GM12878 (cell line): Measurements from ENCODE around the gene TMSB4X. TPM values are rescaled to one million over a fixed set of nuclear protein-coding genes. Genes with fewer than 3 reads are reported as not detected.

ENCODE experiments used
- ATAC-seq: fragments of 200-7000 bp; cut with Tn5 transposase; 3 replicates; pipeline ENCODE4 v1.9.1; 2020; ENCODE audit warnings: mild to moderate bottlenecking, moderate library complexity
- BruUV-seq: library from RNA; stranded (reverse); fragments of 400-500 nt; replicated peaks from 2 replicates; lab custom pipeline; 2021; lab: Mats Ljungman, UMichigan
- CTCF ChIA-PET: fragments of 300-600 bp; sonication (Branson Sonifier 250); formaldehyde crosslinking; extraction: SDS; loops from one replicate; lab custom pipeline; 2021; ENCODE audit warnings: inconsistent platforms; lab: Yijun Ruan, JAX
- POLR2A ChIA-PET: fragments of 350-600 bp; formaldehyde crosslinking; extraction: SDS; loops from one replicate; lab custom pipeline; 2021; ENCODE audit warnings: inconsistent platforms; lab: Charles Lee
- RAD21 ChIA-PET: fragments of 300-600 bp; sonication (Branson Sonifier 250); formaldehyde crosslinking; loops from one replicate; lab custom pipeline; 2023; ENCODE audit warnings: antibody characterized with exemption; ENCODE audit not compliant: unreplicated experiment; lab: Charles Lee
- SMC1A ChIA-PET: fragments of 300-600 bp; sonication (Branson Sonifier 250); formaldehyde crosslinking; loops from one replicate; lab custom pipeline; 2023; ENCODE audit not compliant: unreplicated experiment, uncharacterized antibody; lab: Charles Lee
- DNase-seq: peaks from one replicate; pipeline ENCODE4 v3.0.0-alpha.2; 2011; ENCODE audit warnings: low read depth, low spot score
- FAIRE-seq: peaks from 3 replicates; lab custom pipeline; 2011; peaks lifted over from hg19 to GRCh38; lab: Jason Lieb, UNC
- H2AFZ ChIP-seq: 2 replicates; pipeline ENCODE4 v1.6.0; 2011; ENCODE audit warnings: low read depth, low read length, control low read depth; ENCODE audit not compliant: control insufficient read depth
- H3K27ac ChIP-seq: 2 replicates; pipeline ENCODE4 v1.5.1; 2011; ENCODE audit warnings: control low read depth; ENCODE audit not compliant: control insufficient read depth, insufficient read depth
- H3K27me3 ChIP-seq, 2 experiments: replicated peaks in 1 of 2; 2 replicates each; pipeline versions ENCODE4 v1.6.0 to v1.6.1; 2011; ENCODE audit warnings: low read length in 1 of 2; ENCODE audit not compliant: control insufficient read depth in 2 of 2, insufficient read depth in 2 of 2
- H3K36me3 ChIP-seq, 2 experiments: 2 replicates each; pipeline ENCODE4 v1.5.1; 2011; ENCODE audit warnings: low read length in 1 of 2; ENCODE audit not compliant: control insufficient read depth in 2 of 2, insufficient read depth in 2 of 2
- H3K4me1 ChIP-seq: 2 replicates; pipeline ENCODE4 v1.6.1; 2011; ENCODE audit warnings: mild to moderate bottlenecking, low read length, moderate library complexity, mixed read lengths; ENCODE audit not compliant: control insufficient read depth, insufficient read depth
- H3K4me2 ChIP-seq: 2 replicates; pipeline ENCODE4 v1.6.0; 2011; ENCODE audit warnings: control low read depth; ENCODE audit not compliant: control insufficient read depth, insufficient read depth
- H3K4me3 ChIP-seq: fragments of 200-600 bp; sonication (generic); 2 replicates; pipeline ENCODE4 v1.5.1; 2016
- H3K79me2 ChIP-seq: 2 replicates; pipeline ENCODE4 v1.6.0; 2011; ENCODE audit warnings: low read length; ENCODE audit not compliant: control insufficient read depth, insufficient read depth
- H3K9ac ChIP-seq: 2 replicates; pipeline ENCODE4 v1.8.0; 2011; ENCODE audit warnings: low read length, control low read depth, mixed read lengths; ENCODE audit not compliant: control insufficient read depth, insufficient read depth
- H3K9me3 ChIP-seq: replicated peaks from 3 replicates; pipeline ENCODE4 v1.5.1; 2011; ENCODE audit warnings: mild to moderate bottlenecking, low read length; ENCODE audit not compliant: control insufficient read depth, insufficient read depth
- H4K20me1 ChIP-seq: 2 replicates; pipeline ENCODE4 v1.6.0; 2011; ENCODE audit not compliant: control insufficient read depth, insufficient read depth
- HDGF ChIP-seq: fragments of 450-650 bp; IDR thresholded peaks from 2 replicates; pipeline ENCODE4 v1.6.1; 2016; ENCODE audit warnings: antibody characterized with exemption
- IRF4 ChIP-seq: IDR thresholded peaks from 2 replicates; pipeline ENCODE4 v1.6.1; 2011; ENCODE audit warnings: low read depth, low read length
- MLLT1 ChIP-seq: fragments of 450-650 bp; IDR thresholded peaks from 2 replicates; pipeline ENCODE4 v1.6.1; 2016; ENCODE audit warnings: mild to moderate bottlenecking
- NBN ChIP-seq: fragments of 450-650 bp; IDR thresholded peaks from 2 replicates; pipeline ENCODE4 v1.6.1; 2016
- POLR2AphosphoS5 ChIP-seq: IDR thresholded peaks from 2 replicates; pipeline ENCODE4 v1.6.1; 2011; ENCODE audit warnings: mild to moderate bottlenecking, low read length, inconsistent platforms
- RELB ChIP-seq: fragments of 450-650 bp; IDR thresholded peaks from 2 replicates; pipeline ENCODE4 v1.6.1; 2017; ENCODE audit warnings: low read depth, mild to moderate bottlenecking, moderate library complexity
- WGBS: methylation state at CpG from one replicate; pipeline ENCODE4 v1.1.6; 2016; ENCODE audit warnings: low lambda C conversion rate; ENCODE audit not compliant: insufficient replicate concordance, insufficient coverage; ENCODE audit errors: missing lambda C conversion rate; 5-methylcytosine and 5-hydroxymethylcytosine counted together
- in situ Hi-C: fragments of 300-500 bp; cut with MboI; formaldehyde crosslinking; loops from 9 replicates; pipeline ENCODE4 v1.14.3; 2018; ENCODE audit warnings: mixed read lengths
- intact Hi-C: fragments of 100-400 bp; cut with micrococcal nuclease; formaldehyde crosslinking; loops from one replicate; pipeline ENCODE4 v1.14.2; 2022; ENCODE audit not compliant: unreplicated experiment
- polyA plus RNA-seq, 11 experiments: library from polyadenylated mRNA; depleted of rRNA in 4 of 11; unstranded in 6 of 11; stranded (reverse) in 5 of 11; fragments of >200 nt; fragmentation: Nextera tagmentation in 4 of 11; fragmentation: Illumina TruSeq in 1 of 11; extraction: Ambion mirVana in 4 of 11; extraction: Trizol in 1 of 11; gene quantifications; 1 replicate in 1 of 11; 2 replicates in 10 of 11; pipeline versions ENCODE4 v1.2.1 to v1.2.3, GENCODE V29; 2011 to 2016; ENCODE audit warnings: inconsistent platforms in 2 of 11, missing spikeins in 2 of 11, low read depth in 1 of 11
- total RNA-seq, 4 experiments: library from RNA; depleted of rRNA in 3 of 4; stranded (reverse); fragments of >200 nt in 3 of 4; fragmentation: Illumina TruSeq in 1 of 4; extraction: Trizol in 1 of 4; gene quantifications; 2 replicates each; pipeline versions ENCODE4 v1.2.1 to v1.2.3, GENCODE V29; 2013 to 2021

Gene TMSB4X
- total and polyA plus RNA-seq, 10 of the 15 experiments (the other 5 are each of a cell fraction or from before 2014, with no cell fraction given) = 13,924 to 37,234 (median 23,705) TPM

DNA sequence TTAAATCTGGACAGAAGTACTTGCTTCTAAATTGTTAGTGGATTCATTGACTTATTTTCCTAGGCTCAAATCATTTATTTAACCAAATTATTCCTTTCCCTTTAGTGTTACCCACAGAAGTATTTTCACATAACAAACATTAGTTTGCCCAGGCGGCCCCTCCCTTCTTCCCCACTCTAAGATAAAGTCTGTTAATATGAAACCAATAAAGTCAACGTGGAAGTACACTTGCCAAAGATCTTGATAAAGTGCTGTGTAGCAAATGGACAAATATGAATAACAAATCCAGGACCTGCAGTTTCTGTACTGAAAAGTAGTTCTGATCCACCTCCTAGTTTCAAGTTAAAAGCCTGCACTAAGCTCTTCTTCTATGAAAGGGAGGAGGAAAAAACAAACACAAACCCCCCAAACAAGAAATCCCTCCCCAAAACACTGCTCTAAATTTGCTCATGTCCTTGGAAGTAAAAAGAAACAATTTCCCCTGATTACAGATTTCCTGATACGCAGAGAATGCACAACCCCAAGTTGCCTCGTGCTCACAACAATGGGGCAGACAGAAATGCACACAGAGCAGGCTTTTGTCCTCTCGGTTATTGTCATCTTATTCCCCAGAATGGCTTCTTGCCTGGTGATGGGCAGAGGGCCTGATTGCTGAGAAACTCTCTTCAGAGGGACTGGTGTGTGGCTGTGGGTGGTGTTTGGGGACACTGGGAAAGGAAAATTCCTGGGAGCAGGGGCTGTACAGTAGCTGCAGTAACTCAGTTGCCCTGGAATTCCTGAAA is 23.2 kb downstream of the TMSB4X start:
- no peaks in the 10 kb centered on the region for H3K27me3 ChIP-seq
- intact Hi-C loops (no loop called here), in situ Hi-C loops (no loop called here)
- H3K9ac ChIP-seq = peak overlapping the region; percentile 48
- BruUV-seq = no TSS peak
- WGBS = 9% methylated on average over 5 of the region's 5 CpGs
- H3K4me2 ChIP-seq = peak overlapping the region; percentile 50
- ChIA-PET SMC1A (interaction anchor here (0.6 to 25.1 kb wide), 9 partner anchors 13 to 373 kb away, joined by 3 to 847 read pairs (median 83); partner anchors contain the start of gene TMSB4X), RAD21 (interaction anchor here (0.8 to 22.5 kb wide), 11 partner anchors 11 to 490 kb away, joined by 3 to 689 read pairs (median 9); partner anchors contain the start of gene TMSB4X), CTCF (interaction anchor here (0.5 to 12.2 kb wide), 8 partner anchors 12 to 259 kb away, joined by 3 to 123 read pairs (median 8); no protein-coding TSS in a partner anchor), POLR2A (interaction anchor here (0.6 to 17.2 kb wide), 7 partner anchors 11 to 86 kb away, joined by 3 to 280 read pairs (median 6); no protein-coding TSS in a partner anchor)
- no peaks in the 10 kb centered on the region; the same call in none of the 2 replicates for H3K79me2 ChIP-seq
- no peak for FAIRE-seq
- peak overlapping the region; percentile 41 for H2AFZ ChIP-seq
- no peaks in the 10 kb centered on the region for H3K9me3 ChIP-seq
- TF ChIP-seq NBN = 0 out of 2 replicates have a peak, but pooled peaks have one; percentile 40
- no peak for TF ChIP-seq IRF4
- TF ChIP-seq MLLT1 = peak; percentile 71
- 0 out of 2 replicates have a peak, but pooled peaks have one; percentile 23 for TF ChIP-seq RELB
- peak; percentile 34; the same call in 1 of the 2 replicates for TF ChIP-seq POLR2AphosphoS5
- TF ChIP-seq HDGF = 0 out of 2 replicates have a peak, but pooled peaks have one; percentile 45
- no peaks in the 10 kb centered on the region for H3K36me3 ChIP-seq
- no peak overlapping the region for H3K4me3 ChIP-seq
- H4K20me1 ChIP-seq = no peaks in the 10 kb centered on the region
- peak overlapping the region; percentile 91 for H3K27ac ChIP-seq
- peaks cover 53% of the 10 kb centered on the region for H3K4me1 ChIP-seq
- peak; percentile 18 for ATAC-seq
- no peak for DNase-seq
